OCI-LY1 (cell line): ENCODE results near the gene IDUA.

Experiments
- H2AFZ ChIP-seq: fragments of 200-600 bp; sonication (generic), shearing (Covaris generic); 2 replicates; pipeline ENCODE4 v1.6.0; 2014; ENCODE audit warnings: antibody characterized with exemption, mild to moderate bottlenecking, low read length
- H3F3A ChIP-seq: fragments of 200-600 bp; sonication (generic), shearing (Covaris generic); 2 replicates; pipeline ENCODE4 v1.6.0; 2014; ENCODE audit warnings: mild to moderate bottlenecking, antibody characterized with exemption, low read length, moderate library complexity; ENCODE audit not compliant: insufficient read depth
- H3K27ac ChIP-seq: fragments of 200-600 bp; sonication (generic); 2 replicates; pipeline ENCODE4 v1.5.1; 2014; ENCODE audit warnings: low read length, mixed run types, mild to moderate bottlenecking, low read depth; ENCODE audit not compliant: poor library complexity, severe bottlenecking
- H3K27me3 ChIP-seq: fragments of 200-600 bp; sonication (generic); 2 replicates; pipeline ENCODE4 v1.6.0; 2014; ENCODE audit warnings: antibody characterized with exemption, mild to moderate bottlenecking, low read length, moderate library complexity; ENCODE audit not compliant: insufficient read depth
- H3K36me3 ChIP-seq: fragments of 200-600 bp; sonication (generic); 2 replicates; pipeline ENCODE4 v1.6.1; 2014; ENCODE audit warnings: mild to moderate bottlenecking, antibody characterized with exemption, low read length, moderate library complexity, mixed read lengths; ENCODE audit not compliant: insufficient read depth
- H3K4me1 ChIP-seq: fragments of 200-600 bp; sonication (generic); 2 replicates; pipeline ENCODE4 v1.5.1; 2014; ENCODE audit warnings: mild to moderate bottlenecking, low read length, moderate library complexity; ENCODE audit not compliant: insufficient read depth, severe bottlenecking
- H3K4me2 ChIP-seq: fragments of 200-600 bp; sonication (generic), shearing (Covaris generic); 2 replicates; pipeline ENCODE4 v1.6.1; 2014; ENCODE audit warnings: low read length
- H3K4me3 ChIP-seq: fragments of 200-600 bp; sonication (generic); 2 replicates; pipeline ENCODE4 v1.5.1; 2014; ENCODE audit warnings: low read length, low read depth, mild to moderate bottlenecking, mixed read lengths; ENCODE audit not compliant: poor library complexity, severe bottlenecking
- H3K79me2 ChIP-seq: fragments of 200-600 bp; shearing (Covaris generic); 2 replicates; pipeline ENCODE4 v1.6.1; 2016; ENCODE audit warnings: mixed run types, low read length, mixed read lengths; ENCODE audit not compliant: insufficient read depth
- H3K9ac ChIP-seq: fragments of 200-600 bp; sonication (generic), shearing (Covaris generic); 2 replicates; pipeline ENCODE4 v1.6.1; 2014; ENCODE audit warnings: mild to moderate bottlenecking, low read length, mixed read lengths
- H3K9me2 ChIP-seq: fragments of 200-600 bp; sonication (generic), shearing (Covaris generic); 2 replicates; pipeline ENCODE4 v1.6.1; 2014; ENCODE audit warnings: low read depth, mild to moderate bottlenecking, low read length, mixed read lengths
- H3K9me3 ChIP-seq: fragments of 200-600 bp; shearing (Covaris generic); 2 replicates; pipeline ENCODE4 v1.6.1; 2014; ENCODE audit warnings: low read length, mixed read lengths
- H4K20me1 ChIP-seq: fragments of 200-600 bp; sonication (generic), shearing (Covaris generic); 2 replicates; pipeline ENCODE4 v1.6.0; 2016; ENCODE audit warnings: mild to moderate bottlenecking, low read length; ENCODE audit not compliant: insufficient read depth
- CTCF ChIP-seq: fragments of 200-600 bp; sonication (generic), shearing (Covaris generic); IDR thresholded peaks from 2 replicates; pipeline ENCODE4 v1.5.1; 2017; ENCODE audit warnings: mild to moderate bottlenecking, antibody characterized with exemption, low read length, moderate library complexity, mixed read lengths
- EZH2 ChIP-seq: fragments of 200-600 bp; sonication (generic), shearing (Covaris generic); IDR thresholded peaks from 2 replicates; pipeline ENCODE4 v1.8.0; 2017; ENCODE audit warnings: borderline replicate concordance, mixed run types, mild to moderate bottlenecking, antibody characterized with exemption, low read length, moderate library complexity, mixed read lengths

The IDUA gene

GRCh38 chr4:984336-985054 is 2.3 kb upstream of the IDUA start:
- no peaks in the 10 kb centered on the region for H3K9me2 ChIP-seq
- no peak overlapping the region for H3K4me3 ChIP-seq
- H3F3A ChIP-seq = no peaks in the 10 kb centered on the region
- H3K79me2 ChIP-seq = no peaks in the 10 kb centered on the region
- no peak overlapping the region for H3K9ac ChIP-seq
- no peaks in the 10 kb centered on the region for H3K36me3 ChIP-seq
- TF ChIP-seq EZH2 (no peak), CTCF (no peak)
- H4K20me1 ChIP-seq = no peaks in the 10 kb centered on the region
- H3K27ac ChIP-seq = no peak overlapping the region
- H3K4me1 ChIP-seq = peaks cover 19% of the 10 kb centered on the region
- no peaks in the 10 kb centered on the region for H3K27me3 ChIP-seq
- H3K4me2 ChIP-seq = no peak overlapping the region
- H2AFZ ChIP-seq = no peak overlapping the region
- H3K9me3 ChIP-seq = no peaks in the 10 kb centered on the region

- no peak overlapping the region for H3K4me2 ChIP-seq
- H3K4me1 ChIP-seq = peaks cover 19% of the 10 kb centered on the region
- no peak overlapping the region for H2AFZ ChIP-seq
- no peaks in the 10 kb centered on the region for H3K9me3 ChIP-seq
- TF ChIP-seq CTCF (no peak), EZH2 (no peak)
- no peak overlapping the region for H3K9ac ChIP-seq
- H4K20me1 ChIP-seq = no peaks in the 10 kb centered on the region
- H3K4me3 ChIP-seq = no peak overlapping the region
- no peaks in the 10 kb centered on the region for H3K9me2 ChIP-seq
- H3K27ac ChIP-seq = no peak overlapping the region
- H3K36me3 ChIP-seq = no peaks in the 10 kb centered on the region
- no peaks in the 10 kb centered on the region for H3K27me3 ChIP-seq
- no peaks in the 10 kb centered on the region for H3K79me2 ChIP-seq
- no peaks in the 10 kb centered on the region for H3F3A ChIP-seq
Measured at GRCh38 chr4:985123-985830, 1.6 kb upstream of the IDUA start.

GRCh38 chr4:986428-986878 is 391 bp upstream of the IDUA start:
- H2AFZ ChIP-seq = no peak overlapping the region
- peak overlapping the region; percentile 56 for H3K9ac ChIP-seq
- H3K27me3 ChIP-seq = no peaks in the 10 kb centered on the region
- H3K4me2 ChIP-seq = peak overlapping the region; percentile 78
- H3K4me3 ChIP-seq = peak overlapping the region; percentile 62
- no peaks in the 10 kb centered on the region for H3K36me3 ChIP-seq
- no peaks in the 10 kb centered on the region for H4K20me1 ChIP-seq
- no peaks in the 10 kb centered on the region for H3F3A ChIP-seq
- no peaks in the 10 kb centered on the region for H3K9me3 ChIP-seq
- H3K9me2 ChIP-seq = no peaks in the 10 kb centered on the region
- H3K4me1 ChIP-seq = peaks cover 19% of the 10 kb centered on the region
- TF ChIP-seq EZH2 = no peak
- no peak for TF ChIP-seq CTCF
- no peaks in the 10 kb centered on the region for H3K79me2 ChIP-seq
- H3K27ac ChIP-seq = no peak overlapping the region
